ENCODE data around the gene TARS3. TPM values are rescaled to one million over a fixed set of nuclear protein-coding genes. Genes with fewer than 3 reads are reported as not detected.

TARS3 gene
- total and polyA plus RNA-seq, 2 donors (not counting 1 experiment from before 2014, with no cell fraction given), result 9.7 to 27.0 TPM

DNA sequence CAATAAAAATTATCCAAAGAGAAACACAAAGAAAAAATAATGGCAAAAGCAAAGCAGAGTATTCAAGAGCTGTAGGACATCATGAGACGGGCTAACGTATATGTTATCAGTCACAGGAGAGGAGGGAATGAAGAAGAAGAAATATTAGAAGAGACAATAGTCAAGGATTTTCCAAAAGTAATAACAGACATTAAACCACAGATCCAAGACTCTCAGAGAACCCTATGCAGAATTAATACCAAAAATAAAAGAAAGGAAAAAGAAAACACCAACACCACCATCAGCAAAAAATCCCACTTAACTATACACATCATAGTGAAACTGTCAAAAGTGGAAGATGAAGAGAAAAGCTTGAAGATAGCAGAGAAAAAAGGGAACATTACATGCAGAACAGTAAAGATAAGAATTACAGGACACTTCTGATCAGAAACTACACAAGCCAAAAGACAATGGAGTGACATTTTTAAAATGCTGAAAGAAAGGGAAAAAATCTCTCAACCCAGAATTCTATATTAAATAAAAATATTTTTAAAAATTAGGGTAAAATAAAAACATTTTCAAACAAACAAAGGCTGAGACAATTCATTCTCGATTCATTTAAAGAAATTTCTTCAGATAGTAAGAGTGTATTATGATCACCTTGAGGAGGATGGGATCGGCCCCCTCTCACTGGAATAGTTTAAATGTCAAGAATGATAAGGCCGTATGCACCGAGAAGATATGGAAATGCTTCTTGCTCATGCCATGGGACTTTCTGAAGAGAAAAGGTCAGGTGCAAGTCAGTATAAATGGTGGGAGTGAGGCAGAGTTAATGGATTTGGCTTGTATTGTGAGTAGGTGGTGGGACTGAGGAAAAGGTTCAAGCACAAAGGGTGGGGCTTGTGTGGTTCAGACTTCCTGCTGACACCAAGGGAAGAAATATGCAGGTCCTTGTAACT, 100.6 kb downstream of the TARS3 start:
- H3K27ac Mint-ChIP-seq, result no peak overlapping the region
- no peak overlapping the region for H3K4me3 Mint-ChIP-seq
- Histone ChIP-seq H3K4me2 (replicated peaks; ENCODE audit: low read depth, low read length, poor library complexity, severe bottlenecking) (no peak overlapping the region), H3K79me2 (ENCODE audit: control insufficient read depth, insufficient read depth, low read length) (peaks cover 7% of the 10 kb centered on the region), H4K20me1 (ENCODE audit: control insufficient read depth, insufficient read depth, low read length, poor library complexity, severe bottlenecking) (no peaks in the 10 kb centered on the region), H2AFZ (ENCODE audit: insufficient read depth, low read depth, low read length, poor library complexity, severe bottlenecking) (no peak overlapping the region), H3K36me3 (replicated peaks in 1 of 2; ENCODE audit: control extremely low read depth in 1 of 2, control insufficient read depth in 1 of 2, extremely low read depth in 1 of 2, insufficient read depth in 2 of 2, low read length in 1 of 2) (peaks cover 0 to 15% of the 10 kb centered on the region in 2 experiments), H3K27ac (ENCODE audit: low read length in 2 of 2) (no peak overlapping the region), H3K4me1 (ENCODE audit: control insufficient read depth in 2 of 2, insufficient read depth in 2 of 2, low read length in 2 of 2) (peaks cover 0 to 4% of the 10 kb centered on the region in 2 donors), H3K4me3 (ENCODE audit: control extremely low read depth in 1 of 5, extremely low read depth in 1 of 5, insufficient read depth in 1 of 5, low read depth in 2 of 5, low read length in 4 of 5) (no peak overlapping the region), H3K9ac (ENCODE audit: low read length) (no peak overlapping the region), H3K9me3 (ENCODE audit: control extremely low read depth in 1 of 3, control insufficient read depth in 2 of 3, insufficient read depth in 1 of 3, low read length in 2 of 3) (peaks cover 0 to 3% (median 3%) of the 10 kb centered on the region in 3 donors), H3K27me3 (replicated peaks in 1 of 4; ENCODE audit: control extremely low read depth in 1 of 4, control insufficient read depth in 3 of 4, insufficient read depth in 4 of 4, low read length in 3 of 4) (no peaks in the 10 kb centered on the region)
- intact Hi-C loops (cut with micrococcal nuclease), result no loop called here
- H3K27me3 Mint-ChIP-seq, result no peaks in the 10 kb centered on the region
- H3K9me3 Mint-ChIP-seq (ENCODE audit: insufficient read depth), result peaks cover 9% of the 10 kb centered on the region
- H3K4me1 Mint-ChIP-seq, result peaks cover 3% of the 10 kb centered on the region
- DNase-seq (no peak), ATAC-seq (ENCODE audit: low read depth) (no peak)
- 100% methylated on average over 3 of the region's 6 CpGs for WGBS (ENCODE audit: insufficient coverage)
- POLR2A ChIA-PET, result no interaction called here
- TF ChIP-seq EZH2 (IDR thresholded peaks at IDR 0.05; ENCODE audit: borderline replicate concordance, insufficient read depth, low read depth, low read length, poor library complexity, severe bottlenecking), result no peak
- TF ChIP-seq, protein P1, sequence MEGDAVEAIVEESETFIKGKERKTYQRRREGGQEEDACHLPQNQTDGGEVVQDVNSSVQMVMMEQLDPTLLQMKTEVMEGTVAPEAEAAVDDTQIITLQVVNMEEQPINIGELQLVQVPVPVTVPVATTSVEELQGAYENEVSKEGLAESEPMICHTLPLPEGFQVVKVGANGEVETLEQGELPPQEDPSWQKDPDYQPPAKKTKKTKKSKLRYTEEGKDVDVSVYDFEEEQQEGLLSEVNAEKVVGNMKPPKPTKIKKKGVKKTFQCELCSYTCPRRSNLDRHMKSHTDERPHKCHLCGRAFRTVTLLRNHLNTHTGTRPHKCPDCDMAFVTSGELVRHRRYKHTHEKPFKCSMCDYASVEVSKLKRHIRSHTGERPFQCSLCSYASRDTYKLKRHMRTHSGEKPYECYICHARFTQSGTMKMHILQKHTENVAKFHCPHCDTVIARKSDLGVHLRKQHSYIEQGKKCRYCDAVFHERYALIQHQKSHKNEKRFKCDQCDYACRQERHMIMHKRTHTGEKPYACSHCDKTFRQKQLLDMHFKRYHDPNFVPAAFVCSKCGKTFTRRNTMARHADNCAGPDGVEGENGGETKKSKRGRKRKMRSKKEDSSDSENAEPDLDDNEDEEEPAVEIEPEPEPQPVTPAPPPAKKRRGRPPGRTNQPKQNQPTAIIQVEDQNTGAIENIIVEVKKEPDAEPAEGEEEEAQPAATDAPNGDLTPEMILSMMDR (IDR thresholded peaks at IDR 0.05), result no peak
- CTCF ChIA-PET, result interaction anchor here (1.6 kb wide), 1 partner anchor 8 kb away, joined by 3 read pairs; no protein-coding TSS in a partner anchor

DNA sequence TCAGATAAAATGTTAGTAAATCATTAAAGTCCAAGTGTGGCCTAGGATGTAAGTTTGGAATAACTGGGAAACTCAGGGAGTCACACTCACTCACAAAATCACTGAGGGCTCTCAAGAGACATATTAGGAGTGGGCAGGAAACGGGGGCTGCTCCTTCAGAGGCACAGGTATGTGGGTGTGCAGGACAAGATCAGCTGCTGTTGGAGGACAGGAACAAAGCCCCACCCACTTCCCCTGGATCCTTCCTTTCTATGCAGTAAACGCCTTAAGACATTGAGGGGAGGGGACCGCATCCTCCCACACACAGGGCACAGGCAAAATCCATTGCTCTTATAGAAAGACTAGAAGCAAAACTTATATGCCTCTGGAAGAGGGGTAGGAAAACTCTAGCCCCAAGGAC, 102.3 kb downstream of the TARS3 start:
- Histone ChIP-seq H3K79me2 (ENCODE audit: control insufficient read depth, insufficient read depth, low read length) (peaks cover 7% of the 10 kb centered on the region), H4K20me1 (ENCODE audit: control insufficient read depth, insufficient read depth, low read length, poor library complexity, severe bottlenecking) (no peaks in the 10 kb centered on the region), H3K36me3 (replicated peaks in 1 of 2; ENCODE audit: control extremely low read depth in 1 of 2, control insufficient read depth in 1 of 2, extremely low read depth in 1 of 2, insufficient read depth in 2 of 2, low read length in 1 of 2) (peaks cover 0 to 15% of the 10 kb centered on the region in 2 experiments), H3K4me1 (ENCODE audit: control insufficient read depth in 2 of 2, insufficient read depth in 2 of 2, low read length in 2 of 2) (peaks cover 0 to 4% of the 10 kb centered on the region in 2 donors), H3K9me3 (ENCODE audit: control extremely low read depth in 1 of 3, control insufficient read depth in 2 of 3, insufficient read depth in 1 of 3, low read length in 2 of 3) (peaks cover 0 to 3% (median 3%) of the 10 kb centered on the region in 3 donors), H3K27ac (ENCODE audit: low read length in 2 of 2) (no peak overlapping the region), H3K4me3 (ENCODE audit: control extremely low read depth in 1 of 5, extremely low read depth in 1 of 5, insufficient read depth in 1 of 5, low read depth in 2 of 5, low read length in 4 of 5) (no peak overlapping the region), H3K9ac (ENCODE audit: low read length) (no peak overlapping the region), H3K27me3 (replicated peaks in 1 of 4; ENCODE audit: control extremely low read depth in 1 of 4, control insufficient read depth in 3 of 4, insufficient read depth in 4 of 4, low read length in 3 of 4) (no peaks in the 10 kb centered on the region), H3K4me2 (replicated peaks; ENCODE audit: low read depth, low read length, poor library complexity, severe bottlenecking) (no peak overlapping the region), H2AFZ (ENCODE audit: insufficient read depth, low read depth, low read length, poor library complexity, severe bottlenecking) (no peak overlapping the region)
- Mint-ChIP-seq H3K27ac (no peak overlapping the region), H3K4me3 (no peak overlapping the region), H3K27me3 (no peaks in the 10 kb centered on the region), H3K9me3 (ENCODE audit: insufficient read depth) (peaks cover 9% of the 10 kb centered on the region), H3K4me1 (peaks cover 3% of the 10 kb centered on the region)
- no CpG with 5 or more reads among the region's 3 CpGs for WGBS (ENCODE audit: insufficient coverage)
- ATAC-seq (ENCODE audit: low read depth) (no peak), DNase-seq (no peak)
- POLR2A ChIA-PET, result no interaction called here
- CTCF ChIA-PET, result interaction anchor here (1.6 kb wide), 1 partner anchor 18 kb away, joined by 4 read pairs; no protein-coding TSS in a partner anchor
- TF ChIP-seq, protein P1 (IDR thresholded peaks at IDR 0.05), result no peak
- no peak for TF ChIP-seq EZH2 (IDR thresholded peaks at IDR 0.05; ENCODE audit: borderline replicate concordance, insufficient read depth, low read depth, low read length, poor library complexity, severe bottlenecking)
- intact Hi-C loops (cut with micrococcal nuclease), result no loop called here
